Retinal pigment epithelial cell (primary cell): ENCODE measurements around the gene BACH2.

Source experiments
- DNase-seq: peaks from one replicate; pipeline ENCODE4 v3.0.0-alpha.2; 2010; ENCODE audit warnings: low read depth
- H3K4me3 ChIP-seq: 2 replicates; pipeline ENCODE4 v1.5.1; 2011; ENCODE audit warnings: mild to moderate bottlenecking, low read length, control low read depth, moderate library complexity
- CTCF ChIP-seq: conservative IDR thresholded peaks from 2 replicates; pipeline ENCODE4 v1.5.1; 2011; ENCODE audit warnings: low read depth, low read length, control low read depth, inconsistent platforms

BACH2 gene

GRCh38 chr6:90015883-90016282, 280.8 kb downstream of the BACH2 start:
- H3K4me3 ChIP-seq: no peak overlapping the region
- no peak for DNase-seq
- TF ChIP-seq CTCF: no peak

DNA sequence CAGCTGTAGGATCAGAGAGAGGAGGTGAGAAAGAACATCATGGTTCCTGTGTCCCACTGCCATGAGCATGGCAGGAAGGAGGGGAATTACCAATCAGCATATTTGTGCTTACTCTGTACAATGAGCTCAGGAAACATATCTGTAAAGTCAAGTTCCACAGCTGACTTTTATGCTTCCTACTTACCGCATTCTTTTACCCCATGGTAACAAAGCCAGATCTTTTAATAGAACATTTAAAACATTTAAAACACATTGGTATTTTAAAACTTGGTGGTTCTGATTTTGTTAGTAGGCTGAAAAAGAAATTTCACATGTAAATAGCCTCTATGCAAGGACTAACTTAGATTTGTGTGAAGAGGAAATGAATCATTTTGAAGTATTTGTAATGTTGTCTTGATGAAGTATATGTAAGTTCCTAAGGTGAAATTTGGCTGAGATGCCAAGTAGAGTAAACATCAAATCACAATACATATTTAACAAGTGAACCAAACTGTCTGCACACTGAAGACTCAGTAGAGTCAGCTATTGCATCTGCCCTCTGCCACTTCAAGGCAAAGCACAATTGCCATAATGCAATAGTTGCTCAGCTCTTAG, 287.6 kb downstream of the BACH2 start:
- DNase-seq: no peak
- no peak overlapping the region for H3K4me3 ChIP-seq
- no peak for TF ChIP-seq CTCF

DNA sequence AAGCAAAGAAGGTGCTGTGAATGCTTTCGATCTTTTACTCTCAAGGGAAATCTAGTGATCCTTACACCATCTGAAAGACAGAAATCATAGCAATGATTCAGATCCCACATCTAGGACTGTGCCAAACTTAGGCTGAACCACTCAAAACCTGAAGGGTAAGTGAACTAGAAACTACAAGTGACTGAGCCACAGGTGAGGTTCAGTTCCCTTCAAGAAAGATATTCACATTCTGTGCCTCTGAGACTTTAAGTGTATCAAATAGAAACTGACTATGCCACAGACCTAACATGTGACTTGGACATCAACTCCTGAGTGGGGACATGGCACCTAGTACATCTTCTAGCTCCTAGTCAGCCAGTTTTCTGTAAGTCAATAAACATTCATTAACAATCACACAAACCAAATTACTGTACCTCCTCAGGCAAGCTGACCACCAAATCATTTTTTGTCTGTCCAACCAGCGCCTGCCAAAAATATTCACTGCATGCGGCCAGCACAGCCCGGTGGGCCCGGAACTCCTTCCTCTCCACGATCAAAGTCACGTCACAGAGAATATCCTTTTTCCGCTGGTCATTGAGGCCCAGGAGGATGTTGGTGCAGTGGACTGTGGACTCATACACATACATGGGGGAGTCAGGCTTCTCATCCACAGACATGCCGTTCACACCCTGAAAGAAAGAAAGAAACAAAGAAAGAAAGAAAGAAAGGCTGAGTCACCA, 288.3 kb downstream of the BACH2 start:
- DNase-seq: no peak
- H3K4me3 ChIP-seq: no peak overlapping the region
- TF ChIP-seq CTCF: no peak

- H3K4me3 ChIP-seq: no peak overlapping the region
- no peak for DNase-seq
- no peak for TF ChIP-seq CTCF
These were observed 291.4 kb downstream of the BACH2 start for GRCh38 chr6:90005048-90005827.

DNA sequence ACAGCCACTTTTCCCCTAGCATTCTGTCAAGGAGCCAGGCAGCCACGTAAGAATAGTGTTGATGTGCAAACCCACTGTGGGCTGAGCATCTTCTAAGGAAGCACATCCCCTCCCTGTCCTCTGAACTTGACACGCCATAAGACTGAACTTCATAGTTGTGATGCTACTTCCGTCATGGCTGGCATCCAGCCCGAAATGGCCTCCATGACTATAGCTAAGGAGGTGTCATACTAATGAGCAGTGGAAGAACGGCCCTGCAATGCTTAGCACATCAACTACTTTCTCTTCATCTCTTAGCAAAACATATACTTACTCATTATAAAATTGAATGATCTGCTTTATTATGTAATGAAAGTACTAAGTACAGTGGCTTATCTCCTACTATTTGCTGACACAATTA, 292.1 kb downstream of the BACH2 start:
- H3K4me3 ChIP-seq: no peak overlapping the region
- no peak for TF ChIP-seq CTCF
- no peak for DNase-seq

GRCh38 chr6:90003941-90004340, 292.7 kb downstream of the BACH2 start:
- no peak for DNase-seq
- TF ChIP-seq CTCF: no peak
- H3K4me3 ChIP-seq: no peak overlapping the region
